Liver (tissue), 9 donors: ENCODE results near the gene CEP57. TPM values are rescaled to one million over a fixed set of nuclear protein-coding genes. Genes with fewer than 3 reads are reported as not detected.

Experiments used
- DNase-seq: peaks from one replicate; pipeline ENCODE4 v3.0.0-alpha.2; 2017; ENCODE audit warnings: low spot score
- H3K27ac ChIP-seq, 2 donors: one replicate each; pipeline ENCODE4 v1.7.0; 2013; ENCODE audit warnings: inconsistent platforms in 2 of 2, low read length in 2 of 2, control low read depth in 1 of 2, low read depth in 1 of 2, mild to moderate bottlenecking in 1 of 2
- H3K27me3 ChIP-seq, 4 donors: one replicate each; pipeline versions ENCODE4 v1.6.1 to v1.7.0; 2013; ENCODE audit warnings: low read length in 3 of 4, inconsistent platforms in 1 of 4, mild to moderate bottlenecking in 1 of 4, moderate library complexity in 1 of 4; ENCODE audit not compliant: control insufficient read depth in 4 of 4, insufficient read depth in 4 of 4
- H3K36me3 ChIP-seq, 4 donors: one replicate each; pipeline versions ENCODE4 v1.6.1 to v1.7.0; 2013; ENCODE audit warnings: low read length in 3 of 4, mild to moderate bottlenecking in 3 of 4, low read depth in 1 of 4, moderate library complexity in 1 of 4; ENCODE audit not compliant: control insufficient read depth in 4 of 4, insufficient read depth in 3 of 4
- H3K4me1 ChIP-seq, 4 donors: one replicate each; pipeline versions ENCODE4 v1.6.1 to v1.7.0; 2013; ENCODE audit warnings: low read length in 3 of 4, mild to moderate bottlenecking in 3 of 4, moderate library complexity in 1 of 4; ENCODE audit not compliant: control insufficient read depth in 4 of 4, insufficient read depth in 4 of 4
- H3K4me3 ChIP-seq, 3 donors: one replicate each; pipeline versions ENCODE4 v1.6.1 to v1.7.0; 2013; ENCODE audit warnings: low read length in 3 of 3, control low read depth in 1 of 3, low read depth in 1 of 3, mild to moderate bottlenecking in 1 of 3
- H3K9ac ChIP-seq, 2 donors: one replicate each; pipeline ENCODE4 v1.7.0; 2013; ENCODE audit warnings: low read length in 2 of 2, mild to moderate bottlenecking in 2 of 2, moderate library complexity in 2 of 2, control low read depth in 1 of 2, low read depth in 1 of 2
- H3K9me3 ChIP-seq, 4 donors: one replicate each; pipeline versions ENCODE4 v1.6.1 to v1.7.0; 2013; ENCODE audit warnings: low read length in 3 of 4; ENCODE audit not compliant: control insufficient read depth in 4 of 4
- CTCF ChIP-seq: fragments of 150-350 bp; IDR thresholded peaks from 2 replicates; pipeline ENCODE4 v1.5.1; 2017; ENCODE audit warnings: improper control_type of control experiment, low read depth, low read length; ENCODE audit not compliant: missing input control
- EGR1 ChIP-seq, 2 donors: IDR thresholded peaks; 2 replicates each; pipeline ENCODE4 v1.6.1; 2016 to 2018; ENCODE audit warnings: antibody characterized with exemption in 2 of 2, low read depth in 2 of 2
- FOXA1 ChIP-seq: IDR thresholded peaks from 2 replicates; pipeline ENCODE4 v1.6.1; 2016; ENCODE audit warnings: antibody characterized with exemption
- FOXA2 ChIP-seq: IDR thresholded peaks from 2 replicates; pipeline ENCODE4 v1.6.1; 2016; ENCODE audit warnings: antibody characterized with exemption
- GABPA ChIP-seq, 2 donors: IDR thresholded peaks in 1 of 2; conservative IDR thresholded peaks in 1 of 2; 2 replicates each; pipeline ENCODE4 v1.6.1; 2016; ENCODE audit warnings: antibody characterized with exemption in 2 of 2, mild to moderate bottlenecking in 1 of 2, moderate library complexity in 1 of 2
- HNF4A ChIP-seq, 2 donors: conservative IDR thresholded peaks; 2 replicates each; pipeline ENCODE4 v1.6.1; 2016; ENCODE audit warnings: antibody characterized with exemption in 2 of 2, mild to moderate bottlenecking in 2 of 2
- HNF4G ChIP-seq: IDR thresholded peaks from 2 replicates; pipeline ENCODE4 v1.6.1; 2016; ENCODE audit warnings: antibody characterized with exemption
- JUND ChIP-seq, 2 donors: IDR thresholded peaks; 2 replicates each; pipeline ENCODE4 v1.6.1; 2016; ENCODE audit warnings: antibody characterized with exemption in 2 of 2
- NR2F2 ChIP-seq: IDR thresholded peaks from 2 replicates; pipeline ENCODE4 v1.6.1; 2016; ENCODE audit warnings: antibody characterized with exemption
- RAD21 ChIP-seq, 2 donors: IDR thresholded peaks; 2 replicates each; pipeline ENCODE4 v1.6.1; 2016; ENCODE audit warnings: antibody characterized with exemption in 2 of 2, mild to moderate bottlenecking in 2 of 2
- RXRA ChIP-seq, 2 donors: IDR thresholded peaks; 2 replicates each; pipeline ENCODE4 v1.6.1; 2017 to 2018; ENCODE audit warnings: antibody characterized with exemption in 2 of 2, mild to moderate bottlenecking in 1 of 2
- SP1 ChIP-seq: IDR thresholded peaks from 2 replicates; pipeline ENCODE4 v1.6.1; 2018; ENCODE audit warnings: antibody characterized with exemption, mild to moderate bottlenecking
- TAF1 ChIP-seq: conservative IDR thresholded peaks from 2 replicates; pipeline ENCODE4 v1.6.1; 2016; ENCODE audit warnings: antibody characterized with exemption, mild to moderate bottlenecking
- YY1 ChIP-seq: IDR thresholded peaks from 2 replicates; pipeline ENCODE4 v1.6.1; 2016; ENCODE audit warnings: antibody characterized with exemption, mild to moderate bottlenecking
- ZBTB33 ChIP-seq: IDR thresholded peaks from 2 replicates; pipeline ENCODE4 v1.6.1; 2016; ENCODE audit warnings: antibody characterized with exemption
- WGBS: extraction: QIAGEN DNeasy Blood & Tissue Kit; methylation state at CpG from one replicate; pipeline ENCODE4 v1.1.7; 2013; 5-methylcytosine and 5-hydroxymethylcytosine counted together
- polyA plus RNA-seq, 2 donors: library from polyadenylated mRNA; stranded (reverse) in 1 of 2; unstranded in 1 of 2; fragments of 200-250 nt in 1 of 2; fragments of >200 nt in 1 of 2; fragmentation: Nextera tagmentation in 1 of 2; extraction: Ambion mirVana in 1 of 2; gene quantifications; one replicate each; pipeline versions ENCODE4 v1.2.1 to v1.2.3, GENCODE V29; 2013 to 2015
- total RNA-seq, 2 donors: library from RNA; depleted of rRNA; stranded (reverse); fragments of >200 nt; gene quantifications; one replicate each; pipeline ENCODE4 v1.2.3, GENCODE V29; 2014
- TF ChIP-seq, protein P1 (sequence below): IDR thresholded peaks from 2 replicates; pipeline ENCODE4 v1.6.1; 2016; ENCODE audit warnings: antibody characterized with exemption, mild to moderate bottlenecking
- TF ChIP-seq, protein P2 (sequence below): IDR thresholded peaks from 2 replicates; pipeline ENCODE4 v1.6.1; 2016; ENCODE audit warnings: antibody characterized with exemption
- TF ChIP-seq, protein P3 (sequence below): IDR thresholded peaks from 2 replicates; pipeline ENCODE4 v1.6.1; 2016; ENCODE audit warnings: antibody characterized with exemption
- donor health status: healthy.
- donor health status: healthy.
- donor health status: healthy.
- donor health status: healthy.
- donor health status: healthy.

CEP57 gene
- total and polyA plus RNA-seq, 4 donors = 11.2 to 32.8 (median 31.1) TPM

- Histone ChIP-seq H3K36me3 (peaks cover 0 to 2% (median under 1%) of the 10 kb centered on the region in 4 donors), H3K4me3 (peak overlapping the region; percentile 86 to 96 (median 93)), H3K27me3 (no peaks in the 10 kb centered on the region), H3K9ac (peak overlapping the region; percentile 61 to 100), H3K4me1 (peaks cover 8 to 47% (median 22%) of the 10 kb centered on the region in 4 donors), H3K27ac (peak overlapping the region; percentile 99), H3K9me3 (no peaks in the 10 kb centered on the region)
- no peak for DNase-seq
- TF ChIP-seq GABPA (IDR thresholded peaks at IDR 0.05 in 1 of 2, conservative IDR thresholded peaks at IDR 0.05 in 1 of 2) = no peak
- no peak for TF ChIP-seq HNF4A (conservative IDR thresholded peaks at IDR 0.05)
- no peak for TF ChIP-seq ZBTB33
- TF ChIP-seq JUND (IDR thresholded peaks at IDR 0.05) = no peak
- no peak for TF ChIP-seq RAD21 (IDR thresholded peaks at IDR 0.05)
- no peak for TF ChIP-seq SP1
- no peak for TF ChIP-seq YY1
- no peak for TF ChIP-seq TAF1
- no peak for TF ChIP-seq CTCF
- no peak for TF ChIP-seq EGR1 (IDR thresholded peaks at IDR 0.05; ENCODE audit: low read depth in 2 of 2)
- TF ChIP-seq FOXA2 = no peak
- TF ChIP-seq, protein P1, sequence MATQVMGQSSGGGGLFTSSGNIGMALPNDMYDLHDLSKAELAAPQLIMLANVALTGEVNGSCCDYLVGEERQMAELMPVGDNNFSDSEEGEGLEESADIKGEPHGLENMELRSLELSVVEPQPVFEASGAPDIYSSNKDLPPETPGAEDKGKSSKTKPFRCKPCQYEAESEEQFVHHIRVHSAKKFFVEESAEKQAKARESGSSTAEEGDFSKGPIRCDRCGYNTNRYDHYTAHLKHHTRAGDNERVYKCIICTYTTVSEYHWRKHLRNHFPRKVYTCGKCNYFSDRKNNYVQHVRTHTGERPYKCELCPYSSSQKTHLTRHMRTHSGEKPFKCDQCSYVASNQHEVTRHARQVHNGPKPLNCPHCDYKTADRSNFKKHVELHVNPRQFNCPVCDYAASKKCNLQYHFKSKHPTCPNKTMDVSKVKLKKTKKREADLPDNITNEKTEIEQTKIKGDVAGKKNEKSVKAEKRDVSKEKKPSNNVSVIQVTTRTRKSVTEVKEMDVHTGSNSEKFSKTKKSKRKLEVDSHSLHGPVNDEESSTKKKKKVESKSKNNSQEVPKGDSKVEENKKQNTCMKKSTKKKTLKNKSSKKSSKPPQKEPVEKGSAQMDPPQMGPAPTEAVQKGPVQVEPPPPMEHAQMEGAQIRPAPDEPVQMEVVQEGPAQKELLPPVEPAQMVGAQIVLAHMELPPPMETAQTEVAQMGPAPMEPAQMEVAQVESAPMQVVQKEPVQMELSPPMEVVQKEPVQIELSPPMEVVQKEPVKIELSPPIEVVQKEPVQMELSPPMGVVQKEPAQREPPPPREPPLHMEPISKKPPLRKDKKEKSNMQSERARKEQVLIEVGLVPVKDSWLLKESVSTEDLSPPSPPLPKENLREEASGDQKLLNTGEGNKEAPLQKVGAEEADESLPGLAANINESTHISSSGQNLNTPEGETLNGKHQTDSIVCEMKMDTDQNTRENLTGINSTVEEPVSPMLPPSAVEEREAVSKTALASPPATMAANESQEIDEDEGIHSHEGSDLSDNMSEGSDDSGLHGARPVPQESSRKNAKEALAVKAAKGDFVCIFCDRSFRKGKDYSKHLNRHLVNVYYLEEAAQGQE = no peak
- TF ChIP-seq, protein P2, sequence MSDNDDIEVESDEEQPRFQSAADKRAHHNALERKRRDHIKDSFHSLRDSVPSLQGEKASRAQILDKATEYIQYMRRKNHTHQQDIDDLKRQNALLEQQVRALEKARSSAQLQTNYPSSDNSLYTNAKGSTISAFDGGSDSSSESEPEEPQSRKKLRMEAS = no peak
- no peak for TF ChIP-seq NR2F2
- no peak for TF ChIP-seq HNF4G
- TF ChIP-seq RXRA (IDR thresholded peaks at IDR 0.05) = no peak
- no peak for TF ChIP-seq FOXA1
- TF ChIP-seq, protein P3, sequence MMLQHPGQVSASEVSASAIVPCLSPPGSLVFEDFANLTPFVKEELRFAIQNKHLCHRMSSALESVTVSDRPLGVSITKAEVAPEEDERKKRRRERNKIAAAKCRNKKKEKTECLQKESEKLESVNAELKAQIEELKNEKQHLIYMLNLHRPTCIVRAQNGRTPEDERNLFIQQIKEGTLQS = no peak
- 26% methylated on average over 8 of the region's 8 CpGs for WGBS
These were observed 1.4 kb downstream of the CEP57 start for GRCh38 chr11:95791709-95792033.
